Upper lobe of left lung (tissue), 4 donors: ENCODE measurements around the gene RNF5.

Experiments used
- EP300 ChIP-seq, 4 donors: sonication (generic); formaldehyde crosslinking; IDR thresholded peaks; one replicate each; pipeline ENCODE4 v1.5.1; 2017; ENCODE audit warnings: antibody characterized with exemption in 4 of 4, control low read depth in 2 of 4
- TF ChIP-seq, protein P1 (sequence below), 6 experiments: fragments of 450-650 bp in 4 of 6; fragments of 200-600 bp in 2 of 6; sonication (generic) in 2 of 6; IDR thresholded peaks; one replicate each; pipeline ENCODE4 v1.5.1; 2016 to 2019; ENCODE audit warnings: antibody characterized with exemption in 6 of 6

- TF ChIP-seq EP300 (IDR thresholded peaks at IDR 0.05), result no peak
- TF ChIP-seq, protein P1, sequence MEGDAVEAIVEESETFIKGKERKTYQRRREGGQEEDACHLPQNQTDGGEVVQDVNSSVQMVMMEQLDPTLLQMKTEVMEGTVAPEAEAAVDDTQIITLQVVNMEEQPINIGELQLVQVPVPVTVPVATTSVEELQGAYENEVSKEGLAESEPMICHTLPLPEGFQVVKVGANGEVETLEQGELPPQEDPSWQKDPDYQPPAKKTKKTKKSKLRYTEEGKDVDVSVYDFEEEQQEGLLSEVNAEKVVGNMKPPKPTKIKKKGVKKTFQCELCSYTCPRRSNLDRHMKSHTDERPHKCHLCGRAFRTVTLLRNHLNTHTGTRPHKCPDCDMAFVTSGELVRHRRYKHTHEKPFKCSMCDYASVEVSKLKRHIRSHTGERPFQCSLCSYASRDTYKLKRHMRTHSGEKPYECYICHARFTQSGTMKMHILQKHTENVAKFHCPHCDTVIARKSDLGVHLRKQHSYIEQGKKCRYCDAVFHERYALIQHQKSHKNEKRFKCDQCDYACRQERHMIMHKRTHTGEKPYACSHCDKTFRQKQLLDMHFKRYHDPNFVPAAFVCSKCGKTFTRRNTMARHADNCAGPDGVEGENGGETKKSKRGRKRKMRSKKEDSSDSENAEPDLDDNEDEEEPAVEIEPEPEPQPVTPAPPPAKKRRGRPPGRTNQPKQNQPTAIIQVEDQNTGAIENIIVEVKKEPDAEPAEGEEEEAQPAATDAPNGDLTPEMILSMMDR (IDR thresholded peaks at IDR 0.05), result no peak
These were observed 44.4 kb upstream of the RNF5 start for GRCh38 chr6:32133786-32134185.
